Activated CD8-positive, alpha-beta T cell treated with anti-CD3 and anti-CD28 coated beads, Interleukin-2, amount 10 ng/mL, durations not matched to agents 7 days and 5 days (primary cell): ENCODE data around the gene SHCBP1. TPM values are rescaled to one million over a fixed set of nuclear protein-coding genes. Genes with fewer than 3 reads are reported as not detected.
A peak's percentile ranks its signal among the peaks of the same experiment; 100 is the strongest.

Experiments
- ATAC-seq: fragments of 150-1000 bp; cut with Tn5 transposase; one replicate; pipeline ENCODE4 v1.10.0; 2021; ENCODE audit warnings: moderate library complexity
- CTCF ChIA-PET: fragments of 350-600 bp; sonication (Branson Sonifier 250); formaldehyde crosslinking; loops from one replicate; lab custom pipeline; 2021; ENCODE audit warnings: antibody characterized with exemption; lab: Charles Lee
- POLR2A ChIA-PET: fragments of 350-600 bp; sonication (Branson Sonifier 250); formaldehyde crosslinking; loops from one replicate; lab custom pipeline; 2021; ENCODE audit warnings: antibody characterized with exemption; lab: Charles Lee
- DNase-seq: peaks from one replicate; pipeline ENCODE4 v3.0.0-alpha.2; 2020
- H3K27ac Mint-ChIP-seq: one replicate; pipeline ENCODE4 v1.8.0; 2021; ENCODE audit warnings: mild to moderate bottlenecking, mixed read lengths
- H3K27me3 Mint-ChIP-seq: one replicate; pipeline ENCODE4 v1.8.0; 2021; ENCODE audit warnings: low read depth, mixed read lengths
- H3K36me3 Mint-ChIP-seq: one replicate; pipeline ENCODE4 v1.8.0; 2021; ENCODE audit warnings: low read depth, mixed read lengths
- H3K4me1 Mint-ChIP-seq: one replicate; pipeline ENCODE4 v1.8.0; 2021; ENCODE audit warnings: low read depth, mixed read lengths
- H3K4me3 Mint-ChIP-seq: one replicate; pipeline ENCODE4 v1.8.0; 2021; ENCODE audit warnings: mild to moderate bottlenecking, mixed read lengths
- H3K9me3 Mint-ChIP-seq: one replicate; pipeline ENCODE4 v1.8.0; 2022; ENCODE audit warnings: mixed read lengths; ENCODE audit not compliant: insufficient read depth
- total RNA-seq, 2 experiments: library from RNA; stranded (reverse); gene quantifications; one replicate each; pipeline ENCODE4 v1.2.3, GENCODE V29; 2021

SHCBP1 gene
- 10 to 100 TPM; 54.7 to 60.2 TPM for total RNA-seq

- Mint-ChIP-seq H3K9me3 (no peaks in the 10 kb centered on the region), H3K4me3 (peak within 1 kb of the TSS; percentile 95), H3K36me3 (peaks cover 31% of the 10 kb centered on the region), H3K27ac (peak within 1 kb of the TSS; percentile 98), H3K4me1 (peaks cover 25% of the 10 kb centered on the region), H3K27me3 (no peaks in the 10 kb centered on the region)
- CTCF ChIA-PET: interaction anchor here (1.2 to 1.7 kb wide), 2 partner anchors 39 to 70 kb away, joined by 3 to 5 read pairs; no protein-coding TSS in a partner anchor
- DNase-seq: peak; percentile 91
- ATAC-seq: peak; percentile 97
- POLR2A ChIA-PET: interaction anchor here (0.7 to 1.5 kb wide), 6 partner anchors 19 to 353 kb away, joined by 3 to 5 read pairs (median 3); no protein-coding TSS in a partner anchor
These were observed at the start of gene SHCBP1 for GRCh38 chr16:46621006-46621933. SHCBP1 (minus strand) TSS chr16:46621379; CDS start chr16:46621359, 20 bp downstream.

- ChIA-PET CTCF (no interaction called here), POLR2A (no interaction called here)
- Mint-ChIP-seq H3K27me3 (no peaks in the 10 kb centered on the region), H3K9me3 (no peaks in the 10 kb centered on the region), H3K27ac (no peak overlapping the region), H3K36me3 (peaks cover 45% of the 10 kb centered on the region), H3K4me1 (peaks cover 15% of the 10 kb centered on the region), H3K4me3 (no peak overlapping the region)
- ATAC-seq (no peak), DNase-seq (no peak)
These were observed 40.9 kb upstream of the SHCBP1 start for GRCh38 chr16:46662123-46662522.

- Mint-ChIP-seq H3K27me3 (no peaks in the 10 kb centered on the region), H3K27ac (peak overlapping the region; percentile 64), H3K4me1 (peaks cover 15% of the 10 kb centered on the region), H3K36me3 (peaks cover 39% of the 10 kb centered on the region), H3K9me3 (no peaks in the 10 kb centered on the region), H3K4me3 (no peak overlapping the region)
- peak; percentile 71 for ATAC-seq
- ChIA-PET CTCF (interaction anchor here (4.1 kb wide), 1 partner anchor 15 kb away, joined by 20 read pairs; no protein-coding TSS in a partner anchor), POLR2A (interaction anchor here (0.7 to 1.0 kb wide), 2 partner anchors 10 to 926 kb away, joined by 3 to 5 read pairs; no protein-coding TSS in a partner anchor)
- peak; percentile 28 for DNase-seq
These were observed 37.7 kb upstream of the SHCBP1 start for GRCh38 chr16:46658925-46659324.

GRCh38 chr16:46651305-46651704 is 30.1 kb upstream of the SHCBP1 start:
- no peaks in the 10 kb centered on the region for H3K27me3 Mint-ChIP-seq
- no peak for ATAC-seq
- peaks cover 2% of the 10 kb centered on the region for H3K36me3 Mint-ChIP-seq
- ChIA-PET CTCF (interaction anchor here (1.6 kb wide), 1 partner anchor 12 kb away, joined by 4 read pairs; no protein-coding TSS in a partner anchor), POLR2A (no interaction called here)
- no peaks in the 10 kb centered on the region for H3K9me3 Mint-ChIP-seq
- H3K4me3 Mint-ChIP-seq: no peak overlapping the region
- no peak for DNase-seq
- no peaks in the 10 kb centered on the region for H3K4me1 Mint-ChIP-seq
- H3K27ac Mint-ChIP-seq: no peak overlapping the region

- Mint-ChIP-seq H3K4me3 (no peak overlapping the region), H3K9me3 (no peaks in the 10 kb centered on the region), H3K27ac (no peak overlapping the region), H3K27me3 (no peaks in the 10 kb centered on the region), H3K36me3 (peaks cover 2% of the 10 kb centered on the region), H3K4me1 (no peaks in the 10 kb centered on the region)
- ATAC-seq (no peak), DNase-seq (no peak)
- ChIA-PET POLR2A (no interaction called here), CTCF (interaction anchor here (1.6 kb wide), 1 partner anchor 11 kb away, joined by 4 read pairs; no protein-coding TSS in a partner anchor)
These were observed 29.1 kb upstream of the SHCBP1 start for GRCh38 chr16:46650254-46650623.

GRCh38 chr16:46649588-46650253 is 28.5 kb upstream of the SHCBP1 start:
- ChIA-PET CTCF (interaction anchor here (1.6 kb wide), 1 partner anchor 10 kb away, joined by 4 read pairs; no protein-coding TSS in a partner anchor), POLR2A (no interaction called here)
- DNase-seq (no peak), ATAC-seq (no peak)
- Mint-ChIP-seq H3K36me3 (peaks cover 2% of the 10 kb centered on the region), H3K27ac (no peak overlapping the region), H3K4me1 (no peaks in the 10 kb centered on the region), H3K4me3 (no peak overlapping the region), H3K27me3 (no peaks in the 10 kb centered on the region), H3K9me3 (no peaks in the 10 kb centered on the region)

- Mint-ChIP-seq H3K4me3 (no peak overlapping the region), H3K27ac (no peak overlapping the region), H3K36me3 (peaks cover 2% of the 10 kb centered on the region), H3K9me3 (no peaks in the 10 kb centered on the region), H3K27me3 (no peaks in the 10 kb centered on the region), H3K4me1 (no peaks in the 10 kb centered on the region)
- ChIA-PET CTCF (interaction anchor here (1.2 kb wide), 1 partner anchor 25 kb away, joined by 3 read pairs; no protein-coding TSS in a partner anchor), POLR2A (no interaction called here)
- DNase-seq: no peak
- no peak for ATAC-seq
These were observed 27.5 kb upstream of the SHCBP1 start for GRCh38 chr16:46648656-46649055.

- H3K9me3 Mint-ChIP-seq: no peaks in the 10 kb centered on the region
- no peaks in the 10 kb centered on the region for H3K36me3 Mint-ChIP-seq
- peaks cover 2% of the 10 kb centered on the region for H3K27me3 Mint-ChIP-seq
- ChIA-PET POLR2A (no interaction called here), CTCF (interaction anchor here (1.5 kb wide), 1 partner anchor 12 kb away, joined by 4 read pairs; no protein-coding TSS in a partner anchor)
- DNase-seq: no peak
- no peak overlapping the region for H3K4me3 Mint-ChIP-seq
- no peak for ATAC-seq
- no peak overlapping the region for H3K27ac Mint-ChIP-seq
- no peaks in the 10 kb centered on the region for H3K4me1 Mint-ChIP-seq
These were observed 18.1 kb upstream of the SHCBP1 start for GRCh38 chr16:46638947-46639925.

GRCh38 chr16:46632778-46633733 is 11.9 kb upstream of the SHCBP1 start:
- H3K4me1 Mint-ChIP-seq: no peaks in the 10 kb centered on the region
- no peak overlapping the region for H3K4me3 Mint-ChIP-seq
- H3K36me3 Mint-ChIP-seq: no peaks in the 10 kb centered on the region
- DNase-seq: no peak
- no peaks in the 10 kb centered on the region for H3K9me3 Mint-ChIP-seq
- no peak overlapping the region for H3K27ac Mint-ChIP-seq
- ChIA-PET CTCF (no interaction called here), POLR2A (no interaction called here)
- H3K27me3 Mint-ChIP-seq: peaks cover 2% of the 10 kb centered on the region
- no peak for ATAC-seq
